ENCODE results near the gene FAM174B. TPM values are rescaled to one million over a fixed set of nuclear protein-coding genes. Genes with fewer than 3 reads are reported as not detected.
A peak's percentile ranks its signal among the peaks of the same experiment; 100 is the strongest.

Gene FAM174B
- total and polyA plus RNA-seq, 5 donors from 2014 or later, result 4.1 to 15.1 (median 11.3) TPM

- no peaks in the 10 kb centered on the region for H3K9me3 Mint-ChIP-seq
- H3K4me3 Mint-ChIP-seq, result peak overlapping the region in 1 of 4 donors; percentile 22
- H3K4me1 ChIP-seq (ENCODE audit: control insufficient read depth, insufficient read depth, low read length, poor library complexity, severe bottlenecking), result peaks cover 4% of the 10 kb centered on the region
- peaks cover 8 to 34% (median 11%) of the 10 kb centered on the region in 4 donors for H3K4me1 Mint-ChIP-seq
- H3K27me3 ChIP-seq (ENCODE audit: control insufficient read depth, insufficient read depth, low read length), result no peaks in the 10 kb centered on the region
- DNase-seq, result no peak
- no peak overlapping the region for H3K4me3 ChIP-seq (ENCODE audit: low read depth, low read length)
- no peak for ATAC-seq (ENCODE audit: low read depth in 2 of 2)
- H3K27me3 Mint-ChIP-seq, result no peaks in the 10 kb centered on the region
- no peaks in the 10 kb centered on the region for H3K36me3 Mint-ChIP-seq
- peak overlapping the region in 1 of 3 donors; percentile 64 for H3K27ac Mint-ChIP-seq
- H3K36me3 ChIP-seq (ENCODE audit: control insufficient read depth, insufficient read depth, low read length), result no peaks in the 10 kb centered on the region
- H3K27ac ChIP-seq (ENCODE audit: insufficient read depth, low read length, poor library complexity, severe bottlenecking), result peak overlapping the region; percentile 8
- no peaks in the 10 kb centered on the region for H3K9me3 ChIP-seq (ENCODE audit: control insufficient read depth in 2 of 2, low read length in 2 of 2)
Observed at GRCh38 chr15:92624401-92624991, 31.1 kb downstream of the FAM174B start.

GRCh38 chr15:92623435-92623834, 32.1 kb downstream of the FAM174B start:
- H3K4me1 Mint-ChIP-seq, result peaks cover 8 to 34% (median 11%) of the 10 kb centered on the region in 4 donors
- H3K27ac Mint-ChIP-seq, result no peak overlapping the region
- ATAC-seq (ENCODE audit: low read depth in 2 of 2), result no peak

GRCh38 chr15:92621972-92622533, 33.5 kb downstream of the FAM174B start:
- no peak for ATAC-seq (ENCODE audit: low read depth in 2 of 2)
- Mint-ChIP-seq H3K9me3 (no peaks in the 10 kb centered on the region), H3K27ac (no peak overlapping the region), H3K4me1 (peaks cover 8 to 28% (median 11%) of the 10 kb centered on the region in 4 donors), H3K36me3 (no peaks in the 10 kb centered on the region), H3K4me3 (no peak overlapping the region), H3K27me3 (no peaks in the 10 kb centered on the region)
- Histone ChIP-seq H3K9me3 (ENCODE audit: control insufficient read depth in 2 of 2, low read length in 2 of 2) (no peaks in the 10 kb centered on the region), H3K36me3 (ENCODE audit: control insufficient read depth, insufficient read depth, low read length) (no peaks in the 10 kb centered on the region), H3K4me1 (ENCODE audit: control insufficient read depth, insufficient read depth, low read length, poor library complexity, severe bottlenecking) (peaks cover 4% of the 10 kb centered on the region), H3K27ac (ENCODE audit: insufficient read depth, low read length, poor library complexity, severe bottlenecking) (no peak overlapping the region), H3K27me3 (ENCODE audit: control insufficient read depth, insufficient read depth, low read length) (no peaks in the 10 kb centered on the region), H3K4me3 (ENCODE audit: low read depth, low read length) (no peak overlapping the region)
- no peak for DNase-seq

More at GRCh38 chr15:92623435-92623834, 32.1 kb downstream of the FAM174B start:
- Mint-ChIP-seq H3K9me3 (no peaks in the 10 kb centered on the region), H3K4me3 (no peak overlapping the region), H3K36me3 (no peaks in the 10 kb centered on the region), H3K27me3 (no peaks in the 10 kb centered on the region)
- DNase-seq, result no peak
- Histone ChIP-seq H3K9me3 (ENCODE audit: control insufficient read depth in 2 of 2, low read length in 2 of 2) (no peaks in the 10 kb centered on the region), H3K27me3 (ENCODE audit: control insufficient read depth, insufficient read depth, low read length) (no peaks in the 10 kb centered on the region), H3K4me1 (ENCODE audit: control insufficient read depth, insufficient read depth, low read length, poor library complexity, severe bottlenecking) (peaks cover 4% of the 10 kb centered on the region), H3K27ac (ENCODE audit: insufficient read depth, low read length, poor library complexity, severe bottlenecking) (no peak overlapping the region), H3K36me3 (ENCODE audit: control insufficient read depth, insufficient read depth, low read length) (no peaks in the 10 kb centered on the region), H3K4me3 (ENCODE audit: low read depth, low read length) (no peak overlapping the region)

GRCh38 chr15:92620991-92621390, 34.6 kb downstream of the FAM174B start:
- H3K9me3 Mint-ChIP-seq, result no peaks in the 10 kb centered on the region

GRCh38 chr15:92619145-92620101, 36.2 kb downstream of the FAM174B start:
- Histone ChIP-seq H3K9me3 (ENCODE audit: control insufficient read depth in 2 of 2, low read length in 2 of 2) (no peaks in the 10 kb centered on the region), H3K36me3 (ENCODE audit: control insufficient read depth, insufficient read depth, low read length) (no peaks in the 10 kb centered on the region), H3K4me3 (ENCODE audit: low read depth, low read length) (no peak overlapping the region), H3K4me1 (ENCODE audit: control insufficient read depth, insufficient read depth, low read length, poor library complexity, severe bottlenecking) (no peaks in the 10 kb centered on the region), H3K27me3 (ENCODE audit: control insufficient read depth, insufficient read depth, low read length) (no peaks in the 10 kb centered on the region), H3K27ac (ENCODE audit: insufficient read depth, low read length, poor library complexity, severe bottlenecking) (no peak overlapping the region)
- Mint-ChIP-seq H3K27me3 (no peaks in the 10 kb centered on the region), H3K4me1 (peaks cover 0 to 16% (median 3%) of the 10 kb centered on the region in 4 donors), H3K4me3 (no peak overlapping the region), H3K9me3 (no peaks in the 10 kb centered on the region), H3K27ac (no peak overlapping the region), H3K36me3 (no peaks in the 10 kb centered on the region)
- DNase-seq, result no peak
- ATAC-seq (ENCODE audit: low read depth in 2 of 2), result no peak

More at GRCh38 chr15:92620991-92621390, 34.6 kb downstream of the FAM174B start:
- H3K4me3 ChIP-seq (ENCODE audit: low read depth, low read length), result no peak overlapping the region
- no peak overlapping the region for H3K27ac ChIP-seq (ENCODE audit: insufficient read depth, low read length, poor library complexity, severe bottlenecking)
- no peak for ATAC-seq (ENCODE audit: low read depth in 2 of 2)
- H3K36me3 Mint-ChIP-seq, result no peaks in the 10 kb centered on the region
- no peak for DNase-seq
- peak overlapping the region in 1 of 3 donors; percentile 9 for H3K27ac Mint-ChIP-seq
- H3K9me3 ChIP-seq (ENCODE audit: control insufficient read depth in 2 of 2, low read length in 2 of 2), result no peaks in the 10 kb centered on the region
- no peaks in the 10 kb centered on the region for H3K36me3 ChIP-seq (ENCODE audit: control insufficient read depth, insufficient read depth, low read length)
- peaks cover 4% of the 10 kb centered on the region for H3K4me1 ChIP-seq (ENCODE audit: control insufficient read depth, insufficient read depth, low read length, poor library complexity, severe bottlenecking)
- peaks cover 8 to 28% (median 11%) of the 10 kb centered on the region in 4 donors for H3K4me1 Mint-ChIP-seq
- no peaks in the 10 kb centered on the region for H3K27me3 Mint-ChIP-seq
- no peak overlapping the region for H3K4me3 Mint-ChIP-seq
- H3K27me3 ChIP-seq (ENCODE audit: control insufficient read depth, insufficient read depth, low read length), result no peaks in the 10 kb centered on the region

GRCh38 chr15:92617549-92618520, 37.7 kb downstream of the FAM174B start:
- Mint-ChIP-seq H3K27ac (peak overlapping the region in 1 of 3 donors; percentile 62), H3K9me3 (no peaks in the 10 kb centered on the region), H3K4me1 (peaks cover 0 to 10% (median 0%) of the 10 kb centered on the region in 4 donors), H3K4me3 (no peak overlapping the region), H3K36me3 (no peaks in the 10 kb centered on the region), H3K27me3 (no peaks in the 10 kb centered on the region)
- Histone ChIP-seq H3K27ac (ENCODE audit: insufficient read depth, low read length, poor library complexity, severe bottlenecking) (no peak overlapping the region), H3K4me1 (ENCODE audit: control insufficient read depth, insufficient read depth, low read length, poor library complexity, severe bottlenecking) (no peaks in the 10 kb centered on the region), H3K36me3 (ENCODE audit: control insufficient read depth, insufficient read depth, low read length) (no peaks in the 10 kb centered on the region), H3K4me3 (ENCODE audit: low read depth, low read length) (no peak overlapping the region), H3K27me3 (ENCODE audit: control insufficient read depth, insufficient read depth, low read length) (no peaks in the 10 kb centered on the region), H3K9me3 (ENCODE audit: control insufficient read depth in 2 of 2, low read length in 2 of 2) (no peaks in the 10 kb centered on the region)
- ATAC-seq (ENCODE audit: low read depth in 2 of 2) (no peak), DNase-seq (no peak)

All from CD4-positive, CD25-positive, alpha-beta regulatory T cell (primary cell).